ENCODE results near the gene CDH3.

Gene CDH3

DNA sequence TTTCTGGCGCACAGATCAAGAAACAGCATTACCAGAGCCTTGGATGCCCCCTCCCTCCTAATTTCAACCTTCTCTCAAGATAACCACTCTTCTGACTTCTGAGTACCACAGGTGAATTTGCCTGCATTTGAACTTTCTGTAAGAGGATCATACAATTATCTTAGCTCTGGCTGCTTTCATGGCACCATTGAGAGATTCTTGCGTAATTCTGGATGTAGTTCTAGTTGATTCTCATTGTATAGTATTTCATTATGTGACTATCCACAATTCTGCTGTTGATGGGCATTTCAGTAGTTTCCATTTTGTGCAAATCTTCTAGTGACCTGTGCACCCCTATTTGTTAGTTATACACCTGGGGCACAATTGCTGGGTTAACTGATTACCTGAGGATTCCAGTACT lies 7.5 kb downstream of the CDH3 start:
- DNase-seq: no peak

DNA sequence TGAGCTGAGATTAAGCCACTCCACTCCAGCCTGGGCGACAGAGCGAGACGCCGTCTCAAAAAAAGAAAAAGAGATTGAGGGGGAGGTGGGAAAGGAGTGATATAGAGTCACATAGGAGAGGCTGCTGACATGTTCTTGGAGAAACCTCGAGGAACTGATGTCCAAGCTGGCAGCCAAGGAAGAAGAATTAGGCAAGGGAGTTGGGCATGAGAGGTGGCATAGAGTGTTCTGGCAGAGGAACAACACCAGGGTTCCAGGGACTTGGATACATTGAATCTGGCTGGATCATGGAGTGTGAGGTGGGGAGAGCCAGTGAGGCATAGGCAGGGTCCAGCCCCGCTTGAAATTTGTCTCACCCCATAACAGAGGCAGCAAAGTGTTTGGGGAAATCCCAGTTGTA lies 10.7 kb downstream of the CDH3 start:
- DNase-seq: no peak

- DNase-seq: no peak
Observed at GRCh38 chr16:68656751-68657150, 11.6 kb downstream of the CDH3 start.

GRCh38 chr16:68658341-68658973 lies 13.3 kb downstream of the CDH3 start:
- no peak for DNase-seq

DNA sequence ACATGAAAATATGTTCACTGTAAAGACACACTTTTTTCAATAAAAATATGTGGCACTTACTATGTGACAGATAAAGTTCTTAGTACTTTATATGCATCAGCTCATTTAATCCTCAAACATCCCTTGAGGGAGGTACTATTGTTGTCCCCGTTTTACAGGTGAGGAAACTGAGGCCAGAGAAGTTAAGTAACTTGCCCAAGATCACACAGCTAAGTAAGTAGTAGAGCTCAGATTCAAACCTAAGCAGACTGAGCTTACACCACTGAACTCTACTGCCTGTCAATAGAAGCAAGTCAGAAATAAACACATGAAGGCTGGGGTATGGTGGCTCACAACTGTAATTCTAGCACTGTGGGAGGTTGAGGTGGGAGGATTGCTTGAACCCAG lies 13.9 kb downstream of the CDH3 start:
- no peak for DNase-seq

GRCh38 chr16:68659412-68660358 lies 14.6 kb downstream of the CDH3 start:
- no peak for DNase-seq

DNA sequence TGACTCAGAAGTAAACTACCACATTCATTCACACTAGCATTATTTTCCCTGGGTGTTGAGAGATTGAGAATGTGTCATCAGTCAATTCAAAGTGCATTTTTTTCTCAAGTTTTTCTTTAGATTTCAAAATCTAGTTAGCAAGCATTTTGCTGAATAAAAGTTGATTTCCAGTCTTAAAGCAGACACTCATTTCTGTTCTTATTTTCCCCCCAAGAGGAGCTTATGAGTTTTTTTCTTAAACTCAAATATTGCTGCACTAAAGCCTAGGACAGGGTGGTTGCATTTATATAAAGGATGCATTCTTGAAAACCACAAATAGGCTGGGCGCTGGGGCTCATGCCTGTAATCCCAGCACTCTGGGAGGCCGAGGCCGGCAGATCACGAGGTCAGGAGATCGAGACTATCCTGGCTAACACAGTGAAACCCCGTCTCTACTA lies 15.3 kb downstream of the CDH3 start:
- no peak for DNase-seq

GRCh38 chr16:68662035-68662434 lies 16.9 kb downstream of the CDH3 start:
- DNase-seq: no peak

GRCh38 chr16:68664297-68664696 lies 19.2 kb downstream of the CDH3 start:
- no peak for DNase-seq

GRCh38 chr16:68665501-68665900 lies 20.4 kb downstream of the CDH3 start:
- DNase-seq: no peak

GRCh38 chr16:68668266-68668665 lies 23.2 kb downstream of the CDH3 start:
- DNase-seq: no peak

DNA sequence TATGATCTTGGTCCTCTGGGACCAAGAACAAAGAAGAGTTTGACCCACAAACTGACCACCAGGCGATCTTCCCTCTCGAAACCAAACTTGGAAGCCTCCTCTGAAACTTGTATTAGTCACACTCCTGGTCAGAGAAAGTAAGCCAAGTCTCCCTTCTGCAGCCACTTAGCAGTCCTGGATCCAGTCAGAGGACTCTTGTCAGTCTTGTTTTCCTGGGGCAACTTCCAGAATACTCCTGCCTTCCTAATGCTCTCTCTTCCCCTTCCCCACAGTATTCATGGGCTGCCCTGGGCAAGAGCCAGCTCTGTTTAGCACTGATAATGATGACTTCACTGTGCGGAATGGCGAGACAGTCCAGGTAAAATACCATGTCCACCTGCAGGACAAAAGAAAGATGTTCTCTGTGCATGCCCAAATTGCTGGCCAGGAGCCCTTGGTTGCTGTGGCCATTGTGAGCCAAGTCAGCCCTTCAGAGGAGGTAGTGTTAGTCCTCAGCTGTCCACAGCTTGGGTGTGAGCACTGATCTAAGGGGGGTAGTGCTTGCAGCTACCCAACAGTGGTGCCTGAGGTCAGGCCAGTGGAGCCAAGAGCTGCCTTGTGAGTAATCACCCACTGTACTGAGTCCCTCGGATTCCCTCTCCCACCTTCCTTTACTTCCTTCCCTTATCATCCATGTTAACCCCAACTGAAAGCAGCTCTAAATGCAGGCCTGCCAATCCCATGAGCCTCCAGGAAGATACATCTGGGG lies 31.2 kb downstream of the CDH3 start:
- DNase-seq: no peak

- DNase-seq: no peak
Observed at GRCh38 chr16:68681038-68681437, 35.9 kb downstream of the CDH3 start.

- DNase-seq: no peak
Observed at GRCh38 chr16:68685685-68686478, 40.8 kb downstream of the CDH3 start.

GRCh38 chr16:68686905-68687304 lies 41.8 kb downstream of the CDH3 start:
- DNase-seq: no peak

- no peak for DNase-seq
Observed at GRCh38 chr16:68689921-68690320, 44.8 kb downstream of the CDH3 start.

DNA sequence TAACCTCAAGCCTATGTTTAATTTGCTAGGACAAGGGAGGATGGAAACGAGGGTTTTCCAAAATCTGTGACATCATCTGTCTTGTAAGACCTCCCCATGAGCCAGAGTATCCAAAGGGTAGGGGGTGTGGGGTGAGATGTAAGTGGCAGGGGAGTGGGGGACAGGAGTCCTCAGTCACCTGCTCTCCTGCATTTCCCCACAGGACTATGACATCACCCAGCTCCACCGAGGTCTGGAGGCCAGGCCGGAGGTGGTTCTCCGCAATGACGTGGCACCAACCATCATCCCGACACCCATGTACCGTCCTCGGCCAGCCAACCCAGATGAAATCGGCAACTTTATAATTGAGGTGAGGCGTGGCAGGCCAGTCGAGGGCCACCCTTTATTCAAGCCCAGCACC lies 50.5 kb downstream of the CDH3 start:
- DNase-seq: no peak

DNA sequence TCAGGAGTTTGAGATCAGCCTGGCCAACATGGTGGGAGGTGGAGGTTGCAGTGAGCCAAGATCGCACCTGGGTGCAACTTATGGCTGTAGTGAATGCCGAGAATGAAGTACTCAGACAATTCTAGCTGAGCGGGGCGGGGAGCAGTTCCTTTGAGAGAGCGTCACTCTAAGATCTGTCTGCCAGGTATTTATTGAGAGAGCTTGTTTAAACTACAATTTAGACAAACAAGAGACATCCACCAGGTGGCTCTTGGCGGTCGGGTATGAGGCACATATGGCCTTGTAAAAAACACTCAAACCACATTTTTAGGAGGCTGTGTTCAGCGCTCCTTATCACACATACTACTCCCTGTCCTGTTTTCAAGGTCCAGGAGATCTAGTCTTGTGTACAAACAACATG lies 51.4 kb downstream of the CDH3 start:
- DNase-seq: no peak

DNA sequence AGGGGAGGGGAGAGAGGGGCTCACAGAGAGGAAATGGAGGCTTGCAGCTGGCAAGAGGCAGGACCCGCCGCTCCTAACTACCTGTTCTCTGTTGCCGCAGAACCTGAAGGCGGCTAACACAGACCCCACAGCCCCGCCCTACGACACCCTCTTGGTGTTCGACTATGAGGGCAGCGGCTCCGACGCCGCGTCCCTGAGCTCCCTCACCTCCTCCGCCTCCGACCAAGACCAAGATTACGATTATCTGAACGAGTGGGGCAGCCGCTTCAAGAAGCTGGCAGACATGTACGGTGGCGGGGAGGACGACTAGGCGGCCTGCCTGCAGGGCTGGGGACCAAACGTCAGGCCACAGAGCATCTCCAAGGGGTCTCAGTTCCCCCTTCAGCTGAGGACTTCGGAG lies 53.0 kb downstream of the CDH3 start:
- DNase-seq: no peak

DNA sequence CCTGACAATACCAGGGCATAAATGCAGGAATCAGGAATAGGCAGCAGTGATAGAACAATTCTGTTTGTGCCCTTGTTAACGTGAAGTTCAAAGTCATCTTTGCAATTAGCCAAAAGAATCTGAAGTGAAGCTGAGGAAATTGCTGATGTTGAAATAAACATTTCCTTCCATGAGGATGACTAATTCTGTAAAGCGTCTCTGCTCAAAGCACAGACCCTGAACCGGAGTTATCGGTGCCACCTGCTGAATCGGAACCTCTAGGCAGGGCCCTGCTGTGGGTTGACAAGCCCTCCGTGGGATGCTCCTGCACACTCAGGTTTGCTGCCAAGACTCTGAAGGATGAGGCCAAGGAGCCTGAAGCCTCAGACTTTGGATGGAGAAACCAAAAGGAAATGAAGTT lies 55.0 kb downstream of the CDH3 start:
- DNase-seq: no peak

DNA sequence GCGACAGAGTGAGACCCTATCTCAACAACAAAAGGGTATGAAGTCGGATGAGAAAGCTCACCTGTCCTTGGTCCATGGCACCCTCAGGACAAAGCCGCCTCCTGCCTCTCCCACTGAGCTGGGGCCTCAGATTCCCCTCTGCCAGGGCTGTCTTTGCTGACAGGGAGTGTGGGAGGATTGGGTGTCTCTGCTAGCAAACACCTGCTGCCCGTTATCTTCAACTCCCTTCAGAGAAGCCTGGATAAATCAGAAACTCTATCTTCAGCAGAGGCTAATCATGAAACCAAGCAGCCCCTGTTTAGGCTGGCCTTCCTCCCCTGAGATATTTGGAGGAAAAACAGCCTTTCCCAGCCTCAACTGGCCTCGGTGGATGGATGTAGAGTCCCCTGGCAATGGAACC lies 55.7 kb downstream of the CDH3 start:
- DNase-seq: no peak

DNA sequence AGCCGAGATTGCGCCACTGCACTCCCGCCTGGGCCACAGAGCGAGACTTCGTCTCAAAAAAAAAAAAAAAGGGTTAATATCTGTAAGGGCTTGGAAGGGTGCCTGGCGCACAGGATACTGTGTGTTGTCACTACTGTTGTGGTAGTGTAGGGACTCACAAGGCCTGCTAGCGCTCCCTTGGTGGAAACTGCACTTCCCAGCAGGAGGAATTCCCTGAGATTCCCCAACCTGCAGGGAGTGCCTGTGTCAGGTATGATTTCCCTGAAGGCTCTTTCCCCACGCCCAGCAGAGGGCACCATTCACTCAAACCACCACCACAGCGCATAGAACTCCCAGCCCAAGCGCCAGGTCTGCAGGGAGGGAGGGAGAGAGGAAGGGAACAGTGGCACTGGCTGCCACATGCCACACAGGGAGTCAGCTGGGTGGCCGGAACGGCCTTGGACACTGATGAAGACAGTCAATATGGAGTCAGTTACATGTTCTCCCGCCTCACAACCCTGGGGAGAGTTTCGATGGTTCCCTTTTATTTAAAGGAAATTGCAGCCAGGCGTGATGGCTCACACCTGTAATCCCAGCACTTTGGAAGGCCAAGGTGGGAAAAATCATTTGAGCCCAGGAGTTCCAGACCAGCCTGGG lies 59.2 kb downstream of the CDH3 start:
- DNase-seq: peak; percentile 68
